ENCODE data around the gene LY9. TPM values are rescaled to one million over a fixed set of nuclear protein-coding genes. Genes with fewer than 3 reads are reported as not detected.

LY9 gene
- total RNA-seq, 2 donors from 2014 or later = 0.46 to 1.7 TPM

- no peak overlapping the region for H3K27ac ChIP-seq
- no peaks in the 10 kb centered on the region for H3K27me3 ChIP-seq (replicated peaks; ENCODE audit: insufficient read depth)
- H3K36me3 ChIP-seq = no peaks in the 10 kb centered on the region
- DNase-seq (ENCODE audit: low spot score) = no peak
- H3K4me1 ChIP-seq (replicated peaks) = no peaks in the 10 kb centered on the region
- H3K4me3 ChIP-seq = no peak overlapping the region
- TF ChIP-seq POLR2AphosphoS5 (IDR thresholded peaks at IDR 0.05) (no peak), POLR2A (IDR thresholded peaks at IDR 0.05) (no peak)
- TF ChIP-seq, protein P1, sequence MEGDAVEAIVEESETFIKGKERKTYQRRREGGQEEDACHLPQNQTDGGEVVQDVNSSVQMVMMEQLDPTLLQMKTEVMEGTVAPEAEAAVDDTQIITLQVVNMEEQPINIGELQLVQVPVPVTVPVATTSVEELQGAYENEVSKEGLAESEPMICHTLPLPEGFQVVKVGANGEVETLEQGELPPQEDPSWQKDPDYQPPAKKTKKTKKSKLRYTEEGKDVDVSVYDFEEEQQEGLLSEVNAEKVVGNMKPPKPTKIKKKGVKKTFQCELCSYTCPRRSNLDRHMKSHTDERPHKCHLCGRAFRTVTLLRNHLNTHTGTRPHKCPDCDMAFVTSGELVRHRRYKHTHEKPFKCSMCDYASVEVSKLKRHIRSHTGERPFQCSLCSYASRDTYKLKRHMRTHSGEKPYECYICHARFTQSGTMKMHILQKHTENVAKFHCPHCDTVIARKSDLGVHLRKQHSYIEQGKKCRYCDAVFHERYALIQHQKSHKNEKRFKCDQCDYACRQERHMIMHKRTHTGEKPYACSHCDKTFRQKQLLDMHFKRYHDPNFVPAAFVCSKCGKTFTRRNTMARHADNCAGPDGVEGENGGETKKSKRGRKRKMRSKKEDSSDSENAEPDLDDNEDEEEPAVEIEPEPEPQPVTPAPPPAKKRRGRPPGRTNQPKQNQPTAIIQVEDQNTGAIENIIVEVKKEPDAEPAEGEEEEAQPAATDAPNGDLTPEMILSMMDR (IDR thresholded peaks at IDR 0.05) = no peak
- 71% methylated on average over 9 of the region's 9 CpGs for WGBS
- intact Hi-C loops (cut with DNase I) = no loop called here
- no peaks in the 10 kb centered on the region for H3K9me3 ChIP-seq
Measured at GRCh38 chr1:160855181-160855981, 59.4 kb downstream of the LY9 start.

GRCh38 chr1:160858097-160858496 lies 62.1 kb downstream of the LY9 start:
- no peaks in the 10 kb centered on the region for H3K9me3 ChIP-seq
- no peak overlapping the region for H3K27ac ChIP-seq
- intact Hi-C loops (cut with DNase I) = no loop called here
- no peaks in the 10 kb centered on the region for H3K36me3 ChIP-seq
- no peak overlapping the region for H3K4me3 ChIP-seq
- WGBS = 31% methylated on average over 4 of the region's 4 CpGs
- no peaks in the 10 kb centered on the region for H3K27me3 ChIP-seq (replicated peaks; ENCODE audit: insufficient read depth)
- H3K4me1 ChIP-seq (replicated peaks) = no peaks in the 10 kb centered on the region
- TF ChIP-seq, protein P1 (IDR thresholded peaks at IDR 0.05) = no peak
- TF ChIP-seq POLR2A (IDR thresholded peaks at IDR 0.05) (no peak), POLR2AphosphoS5 (IDR thresholded peaks at IDR 0.05) (no peak)
- DNase-seq (ENCODE audit: low spot score) = no peak

DNA sequence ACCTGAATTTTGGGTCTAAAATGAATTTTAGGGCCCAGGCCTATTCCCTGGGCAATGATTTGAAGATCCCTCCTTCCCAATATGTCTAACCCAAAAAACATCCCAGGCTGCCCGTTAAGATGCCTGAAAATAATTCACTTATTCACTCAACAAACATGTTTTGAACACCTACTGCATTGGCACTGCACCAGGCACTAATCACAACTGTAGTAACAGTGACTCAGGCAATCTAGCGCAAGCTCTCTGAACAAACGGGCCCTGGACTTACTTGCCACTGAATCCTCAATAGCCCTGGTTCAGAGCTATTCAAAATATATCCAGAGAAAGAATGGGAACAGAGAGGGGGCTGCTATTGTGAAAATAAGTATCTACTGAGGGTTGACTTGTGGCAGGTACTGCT lies 62.5 kb downstream of the LY9 start:
- Histone ChIP-seq H3K27me3 (replicated peaks; ENCODE audit: insufficient read depth) (no peaks in the 10 kb centered on the region), H3K27ac (no peak overlapping the region), H3K9me3 (no peaks in the 10 kb centered on the region), H3K36me3 (no peaks in the 10 kb centered on the region), H3K4me3 (no peak overlapping the region), H3K4me1 (replicated peaks) (no peaks in the 10 kb centered on the region)
- 89% methylated on average over 3 of the region's 3 CpGs for WGBS
- intact Hi-C loops (cut with DNase I) = no loop called here
- DNase-seq (ENCODE audit: low spot score) = no peak
- TF ChIP-seq, protein P1 (IDR thresholded peaks at IDR 0.05) = no peak
- TF ChIP-seq POLR2A (IDR thresholded peaks at IDR 0.05) (no peak), POLR2AphosphoS5 (IDR thresholded peaks at IDR 0.05) (no peak)

- Histone ChIP-seq H3K4me3 (no peak overlapping the region), H3K27ac (no peak overlapping the region), H3K27me3 (replicated peaks; ENCODE audit: insufficient read depth) (no peaks in the 10 kb centered on the region), H3K4me1 (replicated peaks) (no peaks in the 10 kb centered on the region), H3K36me3 (no peaks in the 10 kb centered on the region), H3K9me3 (no peaks in the 10 kb centered on the region)
- DNase-seq (ENCODE audit: low spot score) = no peak
- intact Hi-C loops (cut with DNase I) = no loop called here
- TF ChIP-seq, protein P1 (IDR thresholded peaks at IDR 0.05) = no peak
- TF ChIP-seq POLR2AphosphoS5 (IDR thresholded peaks at IDR 0.05) (no peak), POLR2A (IDR thresholded peaks at IDR 0.05) (no peak)
- 74% methylated on average over 5 of the region's 5 CpGs for WGBS
Measured at GRCh38 chr1:160859166-160859565, 63.2 kb downstream of the LY9 start.

Data from prostate gland (tissue), 2 donors.